Superior temporal gyrus (tissue), 1 donor: ENCODE results near the gene SARS1.

Experiments
- DNase-seq: peaks from one replicate; pipeline ENCODE4 v3.0.0-alpha.2; 2016; ENCODE audit errors: extremely low spot score

SARS1 gene

GRCh38 chr1:109250454-109251276, 36.9 kb downstream of the SARS1 start:
- no peak for DNase-seq

DNA sequence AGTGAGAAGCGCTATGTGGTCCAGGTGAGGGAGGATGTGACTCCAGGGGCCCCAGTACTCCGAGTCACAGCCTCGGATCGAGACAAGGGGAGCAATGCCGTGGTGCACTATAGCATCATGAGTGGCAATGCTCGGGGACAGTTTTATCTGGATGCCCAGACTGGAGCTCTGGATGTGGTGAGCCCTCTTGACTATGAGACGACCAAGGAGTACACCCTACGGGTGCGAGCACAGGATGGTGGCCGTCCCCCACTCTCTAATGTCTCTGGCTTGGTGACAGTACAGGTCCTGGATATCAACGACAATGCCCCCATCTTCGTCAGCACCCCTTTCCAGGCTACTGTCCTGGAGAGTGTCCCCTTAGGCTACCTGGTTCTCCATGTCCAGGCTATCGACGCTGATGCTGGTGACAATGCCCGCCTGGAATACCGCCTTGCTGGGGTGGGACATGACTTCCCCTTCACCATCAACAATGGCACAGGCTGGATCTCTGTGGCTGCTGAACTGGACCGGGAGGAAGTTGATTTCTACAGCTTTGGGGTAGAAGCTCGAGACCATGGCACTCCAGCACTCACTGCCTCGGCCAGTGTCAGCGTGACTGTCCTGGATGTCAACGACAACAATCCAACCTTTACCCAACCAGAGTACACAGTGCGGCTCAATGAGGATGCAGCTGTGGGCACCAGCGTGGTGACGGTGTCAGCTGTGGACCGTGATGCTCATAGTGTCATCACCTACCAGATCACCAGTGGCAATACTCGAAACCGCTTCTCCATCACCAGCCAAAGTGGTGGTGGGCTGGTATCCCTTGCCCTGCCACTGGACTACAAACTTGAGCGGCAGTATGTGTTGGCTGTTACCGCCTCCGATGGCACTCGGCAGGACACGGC, 37.8 kb downstream of the SARS1 start:
- no peak for DNase-seq

GRCh38 chr1:109252167-109252892, 38.6 kb downstream of the SARS1 start:
- DNase-seq: no peak

- DNase-seq: peak; percentile 77
These were observed 39.4 kb downstream of the SARS1 start for GRCh38 chr1:109252893-109253802.

DNA sequence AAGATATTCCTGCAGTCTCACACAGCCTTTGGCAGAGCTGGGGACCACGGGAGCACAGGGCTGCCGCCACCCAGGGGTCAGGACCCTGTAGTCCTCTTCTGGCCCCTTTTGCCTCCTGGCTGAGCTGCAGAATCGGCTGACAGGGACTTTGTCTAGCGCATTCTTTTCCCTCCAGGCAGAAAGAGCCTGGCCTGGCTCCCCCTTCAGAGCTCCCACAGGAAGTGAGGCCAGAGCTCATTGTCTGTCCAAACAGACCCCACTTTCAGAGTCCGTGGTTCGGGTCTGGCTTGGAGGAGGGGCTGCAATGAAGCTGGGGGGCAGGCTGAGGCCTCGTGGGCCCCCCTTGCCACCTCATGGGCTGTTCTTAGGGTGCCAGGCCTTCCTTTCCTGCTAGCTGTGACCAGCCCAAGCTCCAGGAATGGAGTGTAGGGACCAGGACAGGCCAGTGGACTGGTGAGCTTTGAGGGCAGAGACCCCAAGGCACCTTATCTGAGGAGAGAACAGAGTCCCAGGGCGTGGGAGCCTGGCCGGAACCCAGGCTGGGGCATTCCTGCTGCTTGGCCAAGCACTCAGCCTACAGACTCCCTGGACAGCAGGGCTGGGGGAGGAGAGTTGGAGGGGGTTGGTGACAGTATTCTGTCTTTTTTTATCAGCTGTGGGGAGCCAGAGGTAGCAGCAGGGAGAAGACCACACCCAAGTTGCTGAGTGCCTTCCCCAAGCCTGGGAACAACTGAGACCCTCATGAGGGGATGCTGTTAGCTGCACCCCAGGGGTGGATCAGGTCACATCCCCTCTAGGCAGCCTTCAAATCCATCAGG, 40.3 kb downstream of the SARS1 start:
- no peak for DNase-seq

DNA sequence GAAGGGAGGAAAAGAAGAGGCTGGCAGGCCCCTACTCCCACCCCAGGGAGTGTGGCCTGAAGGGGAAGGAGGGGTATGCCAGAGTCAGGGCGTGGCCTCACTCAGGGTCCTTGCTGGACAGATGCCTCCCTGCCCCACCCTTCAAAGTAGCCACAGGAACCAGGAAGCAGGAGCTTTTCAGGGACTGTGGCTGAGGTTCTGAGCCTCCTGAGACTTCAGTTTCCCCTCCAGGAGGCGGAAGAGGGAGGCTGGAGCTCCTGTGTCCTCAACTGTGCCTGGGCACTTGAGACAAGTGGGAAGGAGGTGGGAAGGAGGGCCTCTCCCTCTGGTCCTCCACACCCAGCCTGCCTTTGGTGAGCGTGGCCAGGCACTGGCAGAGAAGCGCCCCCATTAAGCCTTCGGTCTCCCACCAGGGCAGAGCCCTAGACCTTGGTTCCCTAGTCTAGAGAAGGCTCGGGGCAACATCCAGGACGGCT, 40.9 kb downstream of the SARS1 start:
- DNase-seq: no peak

GRCh38 chr1:109255097-109255651, 41.5 kb downstream of the SARS1 start:
- no peak for DNase-seq

DNA sequence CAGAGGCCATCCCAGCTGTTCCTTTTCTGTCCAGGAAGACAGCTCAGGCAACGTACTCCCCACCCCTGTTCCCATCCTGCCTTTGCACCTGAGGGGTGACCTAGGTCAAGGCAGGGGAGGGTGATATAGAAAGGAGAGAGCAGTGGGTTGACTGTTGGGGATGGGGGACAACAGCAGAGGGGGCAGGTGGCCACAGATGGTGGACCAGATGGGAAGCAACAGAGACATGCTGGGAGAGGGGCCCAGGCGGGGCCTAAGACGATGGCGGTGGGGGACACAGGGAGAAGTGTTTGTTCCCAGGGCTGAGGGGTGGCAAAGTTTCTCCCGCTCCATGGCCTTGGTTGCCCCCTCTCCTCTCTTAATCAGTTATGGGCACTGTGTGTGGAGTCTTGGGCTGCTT, 42.0 kb downstream of the SARS1 start:
- DNase-seq: no peak

DNA sequence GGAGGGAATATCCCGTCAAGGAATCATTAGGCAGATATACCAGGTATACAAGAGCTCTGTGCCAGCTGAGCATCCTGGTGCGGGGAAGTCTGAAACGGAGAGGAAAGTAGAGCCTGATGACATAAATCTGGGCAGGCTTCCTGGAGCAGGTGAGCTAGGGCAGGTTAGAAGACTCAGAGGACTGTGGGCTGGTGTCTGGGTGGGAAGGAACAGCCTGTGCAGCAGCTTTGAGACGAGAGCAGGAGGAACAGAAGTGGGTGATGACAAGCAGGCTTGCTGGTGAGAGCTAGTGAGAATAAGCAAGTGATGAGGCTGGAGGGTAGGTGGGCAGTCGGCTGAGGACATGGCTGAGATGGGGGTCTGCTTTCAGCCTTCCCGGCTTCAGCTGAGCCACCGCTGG, 42.4 kb downstream of the SARS1 start:
- no peak for DNase-seq

- DNase-seq: no peak
These were observed 43.4 kb downstream of the SARS1 start for GRCh38 chr1:109256971-109257681.

- DNase-seq: no peak
These were observed 44.1 kb downstream of the SARS1 start for GRCh38 chr1:109257682-109258421.

GRCh38 chr1:109258481-109259466, 45.1 kb downstream of the SARS1 start:
- DNase-seq: no peak

GRCh38 chr1:109259674-109260557, 46.2 kb downstream of the SARS1 start:
- no peak for DNase-seq

- no peak for DNase-seq
These were observed 47.3 kb downstream of the SARS1 start for GRCh38 chr1:109261006-109261405.

DNA sequence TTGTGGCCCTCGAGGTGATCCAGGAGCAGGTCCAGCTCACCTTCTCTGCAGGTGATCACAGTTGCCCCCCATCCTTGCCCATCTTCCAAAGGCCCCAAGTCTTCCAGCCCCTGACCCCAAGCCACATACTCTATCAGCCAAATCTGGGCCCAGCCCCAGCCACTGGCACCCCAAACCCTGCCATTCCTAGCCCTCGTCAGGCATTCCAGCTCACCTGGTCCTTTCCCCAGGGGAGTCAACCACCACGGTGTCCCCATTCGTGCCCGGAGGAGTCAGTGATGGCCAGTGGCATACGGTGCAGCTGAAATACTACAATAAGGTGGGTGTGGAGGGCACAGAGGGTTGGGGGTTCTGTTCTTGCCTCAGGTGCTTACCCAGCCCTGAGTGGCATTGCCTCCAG, 47.9 kb downstream of the SARS1 start:
- no peak for DNase-seq
